EH (cell line): ENCODE results near the gene AGXT2.

Experiments used
- DNase-seq: peaks from one replicate; pipeline ENCODE4 v3.0.0-alpha.2; 2015; ENCODE audit warnings: low read depth

Gene AGXT2, protein sequence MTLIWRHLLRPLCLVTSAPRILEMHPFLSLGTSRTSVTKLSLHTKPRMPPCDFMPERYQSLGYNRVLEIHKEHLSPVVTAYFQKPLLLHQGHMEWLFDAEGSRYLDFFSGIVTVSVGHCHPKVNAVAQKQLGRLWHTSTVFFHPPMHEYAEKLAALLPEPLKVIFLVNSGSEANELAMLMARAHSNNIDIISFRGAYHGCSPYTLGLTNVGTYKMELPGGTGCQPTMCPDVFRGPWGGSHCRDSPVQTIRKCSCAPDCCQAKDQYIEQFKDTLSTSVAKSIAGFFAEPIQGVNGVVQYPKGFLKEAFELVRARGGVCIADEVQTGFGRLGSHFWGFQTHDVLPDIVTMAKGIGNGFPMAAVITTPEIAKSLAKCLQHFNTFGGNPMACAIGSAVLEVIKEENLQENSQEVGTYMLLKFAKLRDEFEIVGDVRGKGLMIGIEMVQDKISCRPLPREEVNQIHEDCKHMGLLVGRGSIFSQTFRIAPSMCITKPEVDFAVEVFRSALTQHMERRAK

DNA sequence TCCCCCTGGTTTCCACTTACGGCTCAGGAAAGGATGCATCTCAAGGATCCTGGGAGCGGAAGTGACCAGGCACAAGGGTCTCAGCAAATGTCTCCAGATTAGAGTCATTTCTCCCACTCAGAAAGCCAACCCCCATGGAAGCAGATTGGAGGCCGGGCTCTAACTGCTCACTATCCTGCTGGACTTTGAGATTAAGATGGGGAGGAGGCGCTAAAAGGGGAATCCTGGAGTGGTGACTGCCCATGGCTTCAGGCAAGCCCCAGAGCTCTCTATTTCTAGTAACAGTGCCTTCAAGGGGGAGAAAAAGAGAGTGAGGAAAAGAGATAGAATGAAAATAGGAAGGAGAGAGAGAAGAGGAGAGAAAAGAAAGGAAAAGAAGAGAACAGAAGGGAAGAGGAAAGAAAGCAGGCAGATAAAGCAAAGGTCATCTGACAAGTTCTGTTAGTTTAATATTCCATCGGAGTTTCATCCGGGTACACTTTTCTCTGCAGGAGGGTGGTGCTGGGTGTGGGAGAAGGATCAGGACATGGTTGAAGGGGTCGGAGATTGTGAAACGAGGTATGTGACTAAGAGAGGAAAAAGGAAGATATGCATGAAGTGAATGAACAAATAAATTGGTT, at the start of gene AGXT2:
TSS of gene AGXT2 (minus strand) at position 165 of the 620 bp plus-strand sequence. CDS start at position 108, 57 bp downstream.
- no peak for DNase-seq

DNA sequence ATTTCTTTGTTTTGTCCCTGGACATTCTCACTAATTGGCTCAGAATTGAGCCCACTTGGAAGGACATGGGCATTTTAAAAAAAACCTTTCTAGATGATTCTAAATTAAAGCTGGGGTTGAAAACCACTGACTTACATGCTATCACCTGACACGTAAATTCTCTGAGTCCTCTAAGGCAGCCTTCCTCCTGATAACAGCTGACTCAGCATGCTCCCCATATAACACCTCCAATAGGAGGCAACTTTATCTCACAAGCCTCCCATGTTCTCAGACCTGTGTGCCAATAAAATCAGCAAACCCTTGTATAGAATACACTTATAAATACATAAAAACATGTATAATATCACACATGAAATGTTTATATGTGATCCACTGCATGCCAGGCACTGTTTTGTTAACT, 49.2 kb upstream of the AGXT2 start:
- no peak for DNase-seq

DNA sequence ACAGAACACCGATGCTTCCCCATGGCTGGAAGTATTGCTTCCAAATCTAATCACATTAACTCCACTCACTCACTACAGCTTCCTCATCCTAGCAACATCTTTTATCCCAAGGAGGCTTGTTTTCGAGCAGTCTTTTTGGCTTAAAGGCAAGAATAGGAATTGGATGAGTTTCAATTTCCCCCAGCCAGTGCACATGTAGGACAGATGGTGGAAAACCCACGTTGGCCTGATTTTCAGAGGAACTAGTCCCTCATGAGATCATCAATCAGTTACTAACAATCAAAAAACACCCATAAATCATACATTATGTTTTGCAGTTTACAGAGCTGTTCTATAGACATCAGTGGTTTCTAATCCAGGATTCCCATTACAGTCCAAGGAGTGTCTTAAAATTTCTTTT, 48.5 kb upstream of the AGXT2 start:
- no peak for DNase-seq

DNA sequence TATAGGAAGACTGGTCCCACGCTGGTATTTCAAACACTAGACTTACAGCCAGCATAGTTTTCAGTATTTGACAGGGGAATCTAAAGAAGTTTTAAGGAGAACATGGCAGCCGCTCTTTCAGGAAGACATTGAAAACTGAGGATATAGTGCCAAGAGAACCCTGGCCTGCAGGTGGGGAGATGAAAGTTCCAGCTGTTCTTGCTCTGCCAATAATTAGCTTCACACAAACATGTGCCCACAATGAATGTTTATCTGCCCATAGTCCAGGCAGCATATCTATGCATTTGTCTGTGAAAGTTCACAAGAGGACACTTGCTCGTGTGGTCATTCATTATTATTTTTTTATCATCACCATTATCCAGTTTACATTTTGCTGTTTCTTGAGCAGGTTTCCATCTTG, 47.6 kb upstream of the AGXT2 start:
- no peak for DNase-seq

DNA sequence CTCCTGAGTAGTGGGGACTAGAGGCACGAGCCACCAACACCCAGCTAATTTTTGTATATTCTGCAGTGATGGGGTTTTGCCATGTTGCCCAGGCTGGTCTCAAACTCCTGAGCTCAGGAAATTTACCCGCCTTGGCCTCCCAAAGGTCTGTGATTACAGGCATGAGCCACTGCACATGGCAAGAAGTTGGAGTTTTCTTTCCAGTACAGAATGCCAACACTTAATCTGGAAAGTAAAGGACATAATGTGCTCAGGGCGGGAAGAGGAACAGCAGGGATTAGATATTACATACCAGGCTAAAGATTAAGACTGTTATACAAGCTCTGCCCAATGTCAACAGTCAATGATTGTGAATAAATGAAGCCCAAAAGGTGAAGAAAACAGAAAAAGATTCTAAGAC, 47.2 kb upstream of the AGXT2 start:
- no peak for DNase-seq

DNA sequence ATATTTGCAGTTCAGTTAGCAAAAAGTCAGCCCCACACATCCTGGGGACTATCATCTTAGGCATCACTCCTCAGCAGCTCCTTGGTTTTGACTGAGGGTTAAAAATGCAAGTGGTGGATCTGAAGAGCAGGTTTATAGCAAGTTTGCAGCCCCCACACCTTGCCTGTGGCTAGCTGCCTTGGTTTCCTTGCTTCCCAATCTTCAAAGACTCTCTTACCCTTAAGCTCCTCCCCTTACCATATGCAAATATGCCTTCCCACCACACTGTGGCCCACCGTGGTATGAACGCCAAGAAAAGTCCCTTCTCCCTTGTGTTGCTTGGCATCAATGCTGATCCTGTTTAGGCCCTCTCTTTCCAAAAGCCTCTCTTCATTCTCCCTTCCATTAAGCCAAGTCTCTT, 45.0 kb upstream of the AGXT2 start:
- DNase-seq = no peak

DNA sequence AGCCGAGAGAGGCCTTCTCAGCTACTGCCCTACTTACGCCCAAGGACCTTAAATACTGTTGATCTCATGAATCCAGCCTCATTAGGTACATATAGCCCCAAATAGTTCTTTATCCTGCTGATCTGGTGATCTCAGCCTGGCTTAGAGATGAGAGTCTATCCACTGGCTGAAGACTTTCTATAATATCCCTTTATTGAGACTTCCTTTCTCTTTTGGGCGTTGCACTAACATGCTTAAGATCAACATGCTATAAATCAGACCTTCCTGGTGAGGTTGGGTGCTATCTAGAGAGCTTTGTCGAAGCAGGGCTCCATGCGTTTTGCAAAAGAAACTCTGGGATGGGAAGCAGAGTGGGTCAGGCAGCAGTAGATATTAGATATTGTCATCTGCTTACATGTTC, 44.0 kb upstream of the AGXT2 start:
- DNase-seq = no peak

DNA sequence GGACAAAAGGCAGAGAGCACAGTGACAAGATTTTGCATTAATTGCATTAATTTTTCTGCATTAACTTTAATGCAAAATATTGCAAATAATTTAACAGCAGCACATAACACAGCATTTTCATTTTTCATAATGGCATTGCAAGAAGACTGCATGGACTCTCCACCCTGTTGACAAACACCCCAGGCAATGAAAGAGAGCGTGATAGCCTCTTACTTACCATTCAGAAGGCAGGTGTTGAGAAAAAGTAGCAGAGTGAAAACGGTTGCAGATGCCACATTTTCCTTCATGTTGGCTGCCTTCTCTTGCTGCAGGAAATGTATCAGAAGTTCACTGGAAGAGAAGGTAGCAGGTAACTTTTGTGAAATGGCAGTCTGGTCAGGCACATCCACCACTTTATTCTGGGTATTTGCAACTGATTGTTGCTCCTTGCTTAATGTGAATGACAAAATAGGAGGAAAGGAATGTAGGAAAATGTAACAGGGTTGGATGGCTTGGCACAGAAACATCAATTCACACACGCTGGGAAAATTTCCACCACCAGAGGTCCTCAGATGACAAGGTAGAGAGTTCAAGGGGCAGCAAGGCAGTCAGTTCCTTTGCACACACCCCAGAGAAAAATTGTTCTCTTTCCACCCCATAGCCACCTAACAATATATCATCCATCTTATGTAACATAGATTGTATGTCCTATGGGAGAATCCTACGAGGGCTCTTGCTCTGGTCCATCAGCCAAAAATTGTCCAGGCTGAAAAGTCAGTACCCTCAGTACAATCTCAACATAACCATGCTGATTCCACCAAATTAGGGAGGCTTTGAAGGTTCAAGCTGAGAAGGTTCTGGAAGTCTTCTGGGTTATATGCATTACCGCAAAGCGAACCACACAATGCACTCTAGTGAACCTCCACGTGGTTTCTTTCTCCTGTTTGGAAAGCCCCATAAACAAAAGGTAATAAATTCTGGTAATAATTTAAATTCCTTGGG, 41.9 kb upstream of the AGXT2 start:
- DNase-seq = peak; percentile 77

DNA sequence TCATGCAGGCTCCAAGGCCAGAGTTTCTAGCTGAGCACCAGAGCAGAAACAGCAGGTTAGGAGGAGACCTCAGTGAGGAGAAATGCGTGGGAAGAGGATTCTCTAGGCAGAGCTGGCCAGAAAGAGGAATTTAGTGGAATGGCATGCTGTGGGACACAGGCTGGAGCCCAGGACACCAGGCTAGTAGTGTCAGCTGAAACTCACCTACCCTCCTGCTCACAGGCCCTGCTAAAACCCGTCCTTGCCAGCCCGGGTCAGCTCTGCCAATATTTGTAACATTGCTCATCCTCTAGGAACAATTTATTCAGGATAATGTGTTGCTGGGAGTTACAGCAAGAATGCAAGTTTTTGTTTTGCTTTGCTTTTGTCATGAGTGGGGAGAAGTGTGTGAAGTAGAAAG, 40.2 kb upstream of the AGXT2 start:
- peak; percentile 66 for DNase-seq

DNA sequence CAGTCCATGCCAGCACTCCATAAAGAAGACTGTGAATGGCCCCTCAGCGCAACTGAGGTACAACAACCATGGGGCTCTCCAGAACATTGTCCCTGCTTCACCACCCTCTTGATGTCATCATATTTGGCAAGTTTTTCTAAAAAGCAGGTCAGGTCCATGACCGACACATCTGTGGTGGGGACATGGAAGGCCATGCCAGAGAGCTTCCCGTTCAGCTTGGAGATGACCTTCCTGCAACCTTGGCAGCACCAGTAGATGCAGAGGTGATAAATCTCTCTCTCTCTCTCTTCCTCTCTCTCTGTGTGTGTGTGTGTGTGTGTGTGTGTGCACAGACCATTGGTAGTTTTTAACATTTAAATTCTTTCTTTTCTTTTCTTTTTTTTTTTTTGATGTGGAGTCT, 35.4 kb upstream of the AGXT2 start:
- DNase-seq = no peak

DNA sequence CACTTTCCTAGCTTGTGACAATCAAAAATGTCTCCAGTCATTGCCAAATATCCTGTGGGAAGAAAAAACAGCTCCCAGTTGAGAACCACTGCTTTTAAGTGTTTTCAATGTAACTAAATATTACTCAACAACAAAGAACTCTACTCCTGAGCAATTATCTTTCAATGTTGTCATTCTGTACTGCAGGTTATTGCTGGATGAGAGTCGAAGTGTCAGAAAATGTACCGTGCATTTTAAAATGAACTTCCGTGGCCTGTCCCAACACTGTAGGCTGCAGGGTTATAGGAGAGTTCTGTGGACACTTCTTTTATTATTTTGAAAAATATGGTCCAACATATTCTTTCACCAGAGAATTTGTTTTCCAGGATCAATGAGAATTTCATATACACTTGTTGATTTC, 34.8 kb upstream of the AGXT2 start:
- DNase-seq = no peak

DNA sequence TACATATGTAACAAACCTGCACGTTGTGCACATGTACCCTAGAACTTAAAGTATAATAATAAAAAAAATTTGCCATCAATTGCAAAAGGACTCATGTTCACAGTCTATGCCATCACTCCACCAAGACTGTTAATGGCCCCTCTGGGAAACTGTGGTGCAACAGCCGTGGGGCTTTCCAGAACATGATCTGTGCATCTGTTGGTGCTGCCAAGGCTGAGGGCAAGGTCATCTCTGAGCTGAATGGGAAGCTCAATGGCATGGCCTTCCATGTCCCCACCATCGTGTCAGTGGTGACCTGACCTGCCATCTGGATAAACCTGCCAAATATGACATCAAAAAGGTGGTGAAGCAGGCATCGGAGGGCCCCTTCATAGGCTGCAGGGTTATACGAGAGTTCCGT, 33.4 kb upstream of the AGXT2 start:
- no peak for DNase-seq

DNA sequence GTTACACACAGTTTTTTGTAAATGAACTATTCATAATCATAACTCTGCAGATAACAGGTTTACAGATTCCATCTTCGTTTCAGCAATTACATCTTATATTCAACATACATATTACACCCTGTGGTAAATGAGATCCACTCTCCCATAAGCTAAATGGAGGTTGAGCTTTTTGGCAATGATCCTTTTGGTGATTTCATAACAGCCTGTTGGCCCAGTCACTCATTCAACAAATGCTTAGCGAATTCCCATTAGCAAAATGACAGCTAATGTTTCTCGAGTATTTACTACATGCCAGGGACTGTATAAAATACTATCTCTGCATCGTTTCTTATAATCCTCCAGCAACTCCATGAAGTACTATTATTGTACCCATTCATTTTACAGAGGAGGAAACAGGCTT, 25.4 kb upstream of the AGXT2 start:
- DNase-seq = no peak

DNA sequence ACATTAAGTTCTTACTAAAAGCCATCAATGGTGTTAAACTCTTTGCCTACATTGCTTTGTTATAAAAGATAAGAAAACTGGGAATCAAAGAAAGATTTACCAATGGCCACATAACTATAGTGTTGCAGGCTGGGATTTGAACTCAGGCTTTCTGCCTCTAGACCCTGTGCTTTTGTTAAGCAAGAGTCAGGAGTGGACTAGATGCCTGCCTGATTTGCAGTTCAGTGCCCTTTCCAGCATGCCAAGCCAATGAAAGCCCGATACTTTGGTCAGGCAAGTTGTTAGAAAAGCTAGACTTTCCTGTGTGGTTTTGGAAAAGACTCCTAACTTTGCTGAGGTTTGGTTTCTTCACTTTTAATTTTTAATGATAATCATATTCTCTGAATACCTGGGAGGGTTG, 21.4 kb upstream of the AGXT2 start:
- DNase-seq = no peak

DNA sequence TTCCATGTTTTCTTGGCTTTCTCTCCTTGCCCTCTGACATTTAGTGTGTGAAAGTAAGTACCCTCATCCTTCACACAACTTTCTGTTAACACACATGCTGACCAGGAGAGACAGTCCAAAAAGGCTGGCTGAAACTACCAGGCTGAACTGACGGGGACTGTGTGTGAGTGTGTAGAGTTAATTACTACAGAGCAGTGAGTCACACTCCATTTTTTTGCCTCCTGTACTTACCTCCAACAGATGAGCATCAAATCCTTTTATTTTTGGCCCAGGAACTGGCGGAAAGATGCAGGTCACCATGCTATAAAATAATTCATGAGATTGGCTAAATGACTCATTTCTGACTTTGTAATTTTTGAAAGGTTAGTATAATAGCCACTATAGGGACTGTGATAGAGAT, 20.2 kb upstream of the AGXT2 start:
- DNase-seq = peak; percentile 7

DNA sequence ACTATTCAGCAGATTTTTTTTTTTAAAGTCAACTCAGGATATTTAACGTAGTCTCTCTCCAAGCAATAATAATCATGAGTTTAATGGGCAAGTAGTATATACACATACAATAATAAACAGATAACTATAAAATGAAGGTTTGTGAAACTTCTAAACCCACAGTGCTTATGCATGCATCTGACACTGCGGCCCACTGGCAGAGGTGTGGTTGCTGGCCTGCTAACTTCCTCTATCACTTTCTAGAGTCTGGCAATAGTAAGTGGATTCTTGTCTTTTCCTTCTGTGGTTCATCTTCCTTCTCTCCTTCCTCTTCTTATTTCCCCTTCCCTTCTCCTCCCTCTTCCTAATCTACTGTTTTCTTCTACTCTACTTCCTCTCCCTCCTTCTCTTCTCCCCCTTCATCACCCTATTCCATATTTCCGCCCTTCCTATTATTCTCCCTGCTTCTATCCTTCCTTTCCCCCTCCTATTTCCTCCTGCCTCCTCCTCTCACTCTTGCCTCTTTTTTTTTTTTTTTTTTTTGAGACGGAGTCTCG, 18.6 kb upstream of the AGXT2 start:
- no peak for DNase-seq

DNA sequence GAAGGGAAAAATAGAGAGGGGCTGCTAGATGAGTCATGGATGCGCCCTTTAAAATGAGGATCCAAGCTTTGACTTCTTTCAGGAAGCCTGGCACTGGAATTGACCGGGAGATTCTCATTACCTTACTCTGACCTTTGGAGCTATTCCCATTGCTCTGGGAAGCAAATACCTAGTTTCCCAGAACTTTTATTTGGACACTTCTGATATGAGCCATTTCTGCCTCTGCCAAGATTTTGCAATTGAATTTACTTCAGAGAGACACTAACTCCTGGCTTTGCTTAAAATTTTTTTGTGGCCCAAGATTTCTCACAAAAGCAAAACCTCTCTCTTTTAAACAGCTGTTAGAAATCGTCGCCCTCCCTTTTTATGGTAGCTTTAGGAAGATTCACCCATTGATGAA, 15.7 kb upstream of the AGXT2 start:
- DNase-seq = peak; percentile 5

DNA sequence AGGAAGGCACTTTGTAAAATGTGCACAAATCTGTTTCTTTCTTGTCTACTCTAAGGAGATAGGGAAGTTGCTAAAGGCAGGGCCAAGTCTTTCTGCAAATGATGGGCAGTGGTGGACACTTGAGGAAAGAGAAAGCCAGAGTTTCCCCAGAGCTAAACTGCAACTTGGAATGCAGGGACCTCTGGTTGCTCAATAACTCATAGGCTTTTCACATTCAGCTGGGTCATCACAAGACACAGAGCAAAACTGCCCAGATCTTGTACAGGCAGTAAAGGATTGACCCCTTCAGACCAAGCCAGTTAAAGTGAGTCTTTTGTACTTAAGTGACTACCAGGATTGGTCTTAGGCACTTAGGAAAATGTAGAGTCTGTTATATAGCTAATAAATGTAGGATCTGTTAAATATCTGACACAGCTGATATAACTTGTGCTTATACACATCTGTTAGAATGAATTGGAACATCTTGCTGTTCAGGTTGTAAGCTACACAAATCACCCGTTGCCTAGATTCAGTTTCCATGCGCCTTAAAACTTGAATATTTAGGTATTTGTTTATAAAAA, 13.5 kb upstream of the AGXT2 start:
- peak; percentile 21 for DNase-seq

DNA sequence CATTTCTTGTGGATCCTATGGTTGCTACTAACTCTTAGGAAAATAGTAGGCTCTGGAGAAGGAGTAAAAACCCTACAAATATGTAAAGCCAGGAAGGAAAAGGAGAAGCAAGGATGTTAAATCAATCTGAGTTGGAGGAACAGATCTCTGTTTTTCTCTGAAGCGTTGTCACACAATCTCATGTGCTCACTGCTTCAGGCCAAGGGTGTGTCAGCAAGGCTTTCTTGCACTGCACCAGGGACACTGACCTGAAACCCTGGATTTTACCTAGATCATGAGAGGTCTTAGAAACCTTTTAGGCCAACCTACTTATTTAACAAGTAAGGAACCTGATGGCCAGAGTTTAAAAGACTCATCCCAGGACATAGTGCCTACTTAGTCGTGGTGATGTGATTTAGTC, 12.5 kb upstream of the AGXT2 start:
- DNase-seq = no peak

DNA sequence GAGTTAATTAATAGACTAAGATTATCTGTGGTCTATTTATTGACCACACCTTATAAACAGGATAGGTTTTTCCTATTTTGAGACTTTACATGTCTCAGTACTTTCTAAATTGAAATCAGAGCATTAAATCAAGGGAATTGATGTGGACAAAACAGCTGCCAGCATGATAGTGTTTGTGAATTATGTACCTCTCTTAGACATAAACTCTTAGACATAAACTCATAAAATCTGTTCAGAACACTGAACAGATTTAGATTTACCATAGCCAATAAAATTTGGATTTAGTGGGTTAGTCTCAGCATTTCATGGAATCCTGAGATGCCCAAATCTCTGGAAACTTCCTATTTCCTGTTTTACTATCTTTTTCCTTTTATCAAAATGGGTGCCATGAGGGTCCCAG, 11.5 kb upstream of the AGXT2 start:
- DNase-seq = no peak

DNA sequence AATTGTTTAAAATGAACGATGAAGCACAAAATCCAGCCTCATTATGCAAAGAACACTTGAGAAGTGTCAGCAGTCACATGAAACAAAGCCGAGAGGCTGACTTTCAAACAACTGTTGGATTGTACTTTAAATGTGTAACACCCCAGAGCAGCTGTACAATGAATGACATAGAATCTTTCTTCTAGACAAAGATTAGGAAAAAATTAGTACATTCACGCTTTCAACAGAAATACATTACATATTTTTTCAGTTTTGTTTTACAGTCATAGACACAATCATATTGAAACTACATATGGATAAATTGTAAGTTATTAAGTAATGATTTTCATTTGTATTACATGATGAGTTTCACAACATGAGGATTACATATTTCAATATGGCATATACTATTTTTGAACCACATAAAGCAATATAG, 10.6 kb upstream of the AGXT2 start:
- no peak for DNase-seq

DNA sequence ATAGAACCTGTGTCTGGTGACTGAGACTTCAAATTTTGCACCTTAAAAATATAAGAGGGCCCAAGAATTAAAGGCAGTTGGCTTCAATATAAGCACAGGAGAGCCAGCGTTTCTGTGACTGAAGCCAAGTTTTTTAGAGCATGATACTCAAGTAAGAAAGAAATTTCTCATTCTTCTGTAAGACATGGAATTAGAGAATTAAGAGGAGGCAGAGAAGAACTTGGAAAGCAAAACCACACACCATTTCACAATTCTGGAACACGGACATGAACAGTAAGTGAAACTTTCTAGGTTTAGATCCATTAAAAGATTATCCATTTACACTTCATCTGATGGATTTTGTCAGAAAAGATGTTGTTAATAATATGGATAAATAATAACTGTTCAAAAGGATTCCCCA, 8.9 kb upstream of the AGXT2 start:
- no peak for DNase-seq
